MCF 10A (cell line): ENCODE results near the gene SLC17A3. TPM values are rescaled to one million over a fixed set of nuclear protein-coding genes. Genes with fewer than 3 reads are reported as not detected.

Experiments used
- BruUV-seq: library from RNA; stranded (reverse); fragments of 400-500 nt; replicated peaks from 2 replicates; lab custom pipeline; 2021; lab: Mats Ljungman, UMichigan
- CTCF ChIA-PET: fragments of 300-600 bp; sonication (Branson Sonifier 250); formaldehyde crosslinking; extraction: SDS; loops from one replicate; lab custom pipeline; 2021; ENCODE audit warnings: antibody characterized with exemption, inconsistent platforms; lab: Yijun Ruan, JAX
- POLR2A ChIA-PET: fragments of 300-600, 350-650 bp; sonication (Branson Sonifier 250); formaldehyde crosslinking; extraction: SDS; loops from one replicate; lab custom pipeline; 2020; ENCODE audit warnings: antibody characterized with exemption, inconsistent platforms; lab: Yijun Ruan, JAX
- DNase-seq: peaks from one replicate; pipeline ENCODE4 v3.0.0-alpha.2; 2018; ENCODE audit not compliant: unreplicated experiment
- H3K27ac Mint-ChIP-seq: one replicate; pipeline ENCODE4 v1.8.0; 2022; ENCODE audit warnings: mild to moderate bottlenecking, low read depth, mixed read lengths; ENCODE audit not compliant: unreplicated experiment
- H3K27me3 Mint-ChIP-seq: one replicate; pipeline ENCODE4 v1.8.0; 2022; ENCODE audit warnings: mixed read lengths; ENCODE audit not compliant: insufficient read depth, unreplicated experiment
- H3K36me3 Mint-ChIP-seq: one replicate; pipeline ENCODE4 v1.8.0; 2022; ENCODE audit warnings: mild to moderate bottlenecking, moderate library complexity, mixed read lengths; ENCODE audit not compliant: insufficient read depth, unreplicated experiment
- H3K4me1 Mint-ChIP-seq: one replicate; pipeline ENCODE4 v1.8.0; 2022; ENCODE audit warnings: mixed read lengths; ENCODE audit not compliant: insufficient read depth, unreplicated experiment
- H3K4me3 Mint-ChIP-seq: one replicate; pipeline ENCODE4 v1.8.0; 2022; ENCODE audit warnings: mild to moderate bottlenecking, moderate library complexity, mixed read lengths; ENCODE audit not compliant: unreplicated experiment
- H3K9me3 Mint-ChIP-seq: one replicate; pipeline ENCODE4 v1.8.0; 2022; ENCODE audit warnings: mixed read lengths; ENCODE audit not compliant: unreplicated experiment
- CTCF ChIP-seq: fragments of 200-600 bp; IDR thresholded peaks from one replicate; pipeline ENCODE4 v1.8.0; 2022; ENCODE audit warnings: antibody characterized with exemption, mild to moderate bottlenecking; ENCODE audit not compliant: unreplicated experiment
- intact Hi-C: fragments of 100-400 bp; cut with micrococcal nuclease; formaldehyde crosslinking; loops from 2 replicates; pipeline ENCODE4 v1.14.1; 2022
- total RNA-seq: library from RNA; stranded (reverse); gene quantifications from 2 replicates; pipeline ENCODE4 v1.2.3, GENCODE V29; 2022

SLC17A3 gene
- total RNA-seq, 1 experiment from 2014 or later, result not detected

GRCh38 chr6:25831532-25832306 is 42.3 kb downstream of the SLC17A3 start, which contains the start of gene SLC17A1:
TSS of gene SLC17A1 (minus strand) at chr6:25832052. CDS start at chr6:25830557, 1,495 bp downstream.
- POLR2A ChIA-PET, result no interaction called here
- intact Hi-C loops, result no loop called here
- CTCF ChIA-PET, result interaction anchor here (1.0 kb wide), 1 partner anchor 23 kb away, joined by 3 read pairs; no protein-coding TSS in a partner anchor
- peaks cover 37% of the 10 kb centered on the region for H3K27me3 Mint-ChIP-seq
- no peak within 1 kb of the TSS for H3K27ac Mint-ChIP-seq
- BruUV-seq, result no TSS peak
- DNase-seq, result no peak
- TF ChIP-seq CTCF, result no peak
- no peaks in the 10 kb centered on the region for H3K9me3 Mint-ChIP-seq
- H3K4me1 Mint-ChIP-seq, result no peaks in the 10 kb centered on the region
- H3K4me3 Mint-ChIP-seq, result no peak within 1 kb of the TSS
- no peaks in the 10 kb centered on the region for H3K36me3 Mint-ChIP-seq

GRCh38 chr6:25830458-25830857 is 43.6 kb downstream of the SLC17A3 start:
- DNase-seq, result no peak
- no peak for TF ChIP-seq CTCF
- Mint-ChIP-seq H3K36me3 (no peaks in the 10 kb centered on the region), H3K4me1 (no peaks in the 10 kb centered on the region), H3K27me3 (peaks cover 49% of the 10 kb centered on the region), H3K9me3 (no peaks in the 10 kb centered on the region), H3K27ac (no peak overlapping the region), H3K4me3 (no peak overlapping the region)
- no TSS peak for BruUV-seq
- intact Hi-C loops, result no loop called here
- ChIA-PET CTCF (interaction anchor here (0.7 kb wide), 1 partner anchor 109 kb away, joined by 3 read pairs; no protein-coding TSS in a partner anchor), POLR2A (no interaction called here)

GRCh38 chr6:25829375-25829774 is 44.7 kb downstream of the SLC17A3 start:
- Mint-ChIP-seq H3K4me3 (no peak overlapping the region), H3K36me3 (no peaks in the 10 kb centered on the region), H3K27me3 (peaks cover 60% of the 10 kb centered on the region), H3K4me1 (no peaks in the 10 kb centered on the region), H3K9me3 (no peaks in the 10 kb centered on the region), H3K27ac (no peak overlapping the region)
- CTCF ChIA-PET, result no interaction called here
- intact Hi-C loops, result no loop called here
- POLR2A ChIA-PET, result interaction anchor here (1.6 kb wide), 1 partner anchor 12 kb away, joined by 3 read pairs; no protein-coding TSS in a partner anchor
- no peak for DNase-seq
- no TSS peak for BruUV-seq
- TF ChIP-seq CTCF, result no peak

GRCh38 chr6:25821341-25821740 is 52.7 kb downstream of the SLC17A3 start:
- Mint-ChIP-seq H3K4me3 (no peak overlapping the region), H3K36me3 (no peaks in the 10 kb centered on the region), H3K27me3 (peaks cover 89% of the 10 kb centered on the region), H3K9me3 (no peaks in the 10 kb centered on the region), H3K27ac (no peak overlapping the region), H3K4me1 (no peaks in the 10 kb centered on the region)
- CTCF ChIA-PET, result interaction anchor here (1.0 kb wide), 1 partner anchor 34 kb away, joined by 3 read pairs; no protein-coding TSS in a partner anchor
- DNase-seq, result no peak
- no TSS peak for BruUV-seq
- POLR2A ChIA-PET, result interaction anchor here (0.6 kb wide), 1 partner anchor 419 kb away, joined by 3 read pairs; no protein-coding TSS in a partner anchor
- intact Hi-C loops, result no loop called here
- TF ChIP-seq CTCF, result no peak
